KOPT-K1 (cell line): ENCODE measurements around the gene ATG7.
"Not testable (repeated sequence)": the region's sequence is repeated elsewhere in the genome, so short reads cannot be mapped to it uniquely, and the experiment has no call there.

Experiments used
- H3K27ac ChIP-seq: fragments of 200-600 bp; sonication (generic); 2 replicates; pipeline ENCODE4 v1.5.1; 2016; ENCODE audit warnings: antibody characterized with exemption, mild to moderate bottlenecking, low read depth, low read length; ENCODE audit not compliant: poor library complexity, severe bottlenecking
- H3K36me3 ChIP-seq: fragments of 200-600 bp; sonication (generic); 2 replicates; pipeline ENCODE4 v1.5.1; 2017; ENCODE audit warnings: antibody characterized with exemption, mild to moderate bottlenecking, low read length, moderate library complexity; ENCODE audit not compliant: insufficient read depth
- H3K9me3 ChIP-seq: fragments of 200-600 bp; sonication (generic); 2 replicates; pipeline ENCODE4 v1.5.1; 2017; ENCODE audit warnings: antibody characterized with exemption, low read length, mild to moderate bottlenecking; ENCODE audit not compliant: insufficient read depth, poor library complexity, severe bottlenecking

Gene ATG7

GRCh38 chr3:11582191-11582968, 310.2 kb downstream of the ATG7 start:
- Histone ChIP-seq H3K9me3 (no peaks in the 10 kb centered on the region), H3K27ac (no peak overlapping the region), H3K36me3 (peaks cover 13% of the 10 kb centered on the region; the same call in 1 of the 2 replicates)

DNA sequence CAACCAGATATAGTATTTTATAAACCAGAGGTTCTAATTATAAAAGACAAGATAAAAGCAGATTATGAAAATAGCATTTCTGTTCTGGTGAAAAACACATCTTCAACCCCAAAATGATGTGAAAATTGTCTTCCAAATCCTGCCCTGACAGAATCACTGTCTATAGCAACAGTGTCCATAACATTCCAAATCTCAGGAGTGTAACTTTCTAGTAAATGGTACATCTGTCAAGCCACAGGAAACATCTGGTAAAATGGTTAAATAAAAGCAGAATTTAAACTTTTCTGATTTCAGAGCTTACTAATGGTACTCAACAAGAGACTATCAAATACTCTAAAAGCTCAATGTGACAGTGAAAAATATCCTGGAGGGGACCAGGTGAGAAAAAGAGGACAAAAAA, 311.0 kb downstream of the ATG7 start:
- Histone ChIP-seq H3K36me3 (peaks cover 21% of the 10 kb centered on the region; the same call in 1 of the 2 replicates), H3K27ac (no peak overlapping the region), H3K9me3 (no peaks in the 10 kb centered on the region)

DNA sequence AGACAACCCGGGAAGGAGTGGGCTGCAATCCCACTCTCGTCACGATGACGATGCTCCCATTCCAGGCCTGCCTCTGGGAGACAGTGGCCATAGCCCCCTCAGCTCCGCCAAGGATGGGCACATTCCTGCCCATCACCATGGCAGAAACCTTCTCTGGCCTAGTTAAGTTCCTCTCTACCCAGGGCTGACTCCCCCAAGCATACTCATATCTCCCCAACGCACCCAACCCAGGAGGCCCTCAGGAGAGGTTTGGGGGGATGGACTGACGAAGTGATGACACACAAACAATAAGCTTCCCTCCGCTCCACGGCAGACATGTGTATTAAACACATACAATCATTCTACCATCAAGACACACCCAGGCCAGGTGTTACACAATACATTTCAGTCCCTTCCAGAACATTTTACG, 311.4 kb downstream of the ATG7 start:
- H3K9me3 ChIP-seq = no peaks in the 10 kb centered on the region
- H3K27ac ChIP-seq = no peak overlapping the region
- peaks cover 23% of the 10 kb centered on the region; the same call in 1 of the 2 replicates for H3K36me3 ChIP-seq

DNA sequence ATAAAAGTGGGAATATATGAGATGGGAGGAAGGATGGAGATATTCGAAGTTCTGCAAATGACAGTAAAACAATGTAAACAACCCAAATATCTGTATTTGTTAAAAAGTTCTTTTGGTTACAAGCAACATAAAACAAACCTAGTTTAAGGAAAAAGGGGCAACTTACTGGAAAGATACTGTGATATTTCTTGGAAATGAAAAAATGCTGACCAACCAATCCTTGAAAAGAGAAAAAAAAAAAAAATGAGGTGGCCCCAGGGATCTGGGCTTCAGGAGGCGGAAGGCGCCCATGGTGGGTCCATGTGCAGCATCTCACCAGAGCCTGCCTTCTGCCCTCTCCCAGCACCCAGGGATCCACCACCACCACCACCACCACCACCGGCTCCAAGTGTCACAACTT, 312.4 kb downstream of the ATG7 start:
- Histone ChIP-seq H3K27ac (no peak overlapping the region), H3K36me3 (peaks cover 25% of the 10 kb centered on the region), H3K9me3 (no peaks in the 10 kb centered on the region)

GRCh38 chr3:11587766-11588165, 315.6 kb downstream of the ATG7 start:
- H3K36me3 ChIP-seq = peaks cover 48% of the 10 kb centered on the region
- no peak overlapping the region for H3K27ac ChIP-seq

GRCh38 chr3:11588338-11588737, 316.1 kb downstream of the ATG7 start:
- H3K27ac ChIP-seq = no peak overlapping the region
- H3K9me3 ChIP-seq = no peaks in the 10 kb centered on the region
- peaks cover 52% of the 10 kb centered on the region for H3K36me3 ChIP-seq

More at GRCh38 chr3:11587766-11588165, 315.6 kb downstream of the ATG7 start:
- no peaks in the 10 kb centered on the region for H3K9me3 ChIP-seq

DNA sequence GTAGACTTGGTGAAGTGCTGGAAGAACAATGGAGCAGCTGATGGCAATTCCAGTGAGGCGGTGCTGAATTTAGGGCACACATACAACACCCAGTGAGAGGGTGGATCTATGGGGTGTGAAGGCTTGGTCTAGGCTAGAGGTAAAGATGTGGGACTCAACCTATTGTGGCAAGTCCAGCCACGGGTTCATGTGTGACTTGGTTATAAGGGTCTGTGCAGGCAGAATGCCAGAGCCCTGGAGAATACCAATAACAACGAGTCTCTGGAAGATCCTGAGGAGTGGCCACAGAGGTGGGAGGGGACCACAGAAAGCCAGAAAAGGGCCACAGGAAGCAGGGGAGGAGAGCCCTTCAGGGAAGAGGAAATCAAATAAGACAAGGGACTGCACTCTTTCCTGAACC, 316.6 kb downstream of the ATG7 start:
- peaks cover 52% of the 10 kb centered on the region for H3K36me3 ChIP-seq
- H3K27ac ChIP-seq = no peak overlapping the region
- H3K9me3 ChIP-seq = no peaks in the 10 kb centered on the region

DNA sequence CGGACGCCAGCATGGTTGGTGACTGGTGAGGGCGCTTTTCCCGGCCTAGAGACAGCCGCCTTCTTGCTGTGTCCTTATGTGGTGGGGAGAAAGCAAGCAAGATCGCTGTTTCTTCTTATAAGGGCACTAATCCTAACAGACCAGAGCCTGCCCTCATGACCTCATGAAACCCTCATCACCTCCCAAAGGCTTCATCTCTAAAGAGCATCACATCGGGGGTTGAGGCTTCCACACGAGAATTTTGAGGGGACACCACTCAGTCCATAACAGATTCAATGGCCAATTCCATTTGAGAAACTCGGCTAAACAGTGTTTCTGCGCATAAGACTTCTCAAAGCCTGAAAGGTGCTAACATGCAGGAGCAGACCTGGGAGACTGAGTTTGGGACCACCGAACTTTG, 317.5 kb downstream of the ATG7 start:
- H3K9me3 ChIP-seq = no peaks in the 10 kb centered on the region
- peaks cover 60% of the 10 kb centered on the region for H3K36me3 ChIP-seq
- H3K27ac ChIP-seq = no peak overlapping the region

DNA sequence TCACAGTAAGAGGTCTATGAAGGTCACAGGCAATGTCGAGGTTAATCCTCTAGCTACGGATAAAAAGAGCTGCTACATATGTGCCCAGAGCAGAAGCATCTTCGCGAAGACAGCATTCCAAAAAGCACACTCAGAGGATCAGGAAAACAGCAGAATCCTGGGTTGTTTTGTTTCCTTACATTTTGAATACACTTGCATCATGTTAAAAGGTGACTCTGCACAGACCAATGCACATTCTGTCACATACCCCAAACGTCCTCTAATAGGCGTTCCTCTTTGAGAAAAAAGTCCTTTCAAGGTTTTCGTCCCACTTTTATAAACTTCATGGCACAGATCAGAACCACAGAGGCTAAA, 318.8 kb downstream of the ATG7 start:
- Histone ChIP-seq H3K27ac (no peak overlapping the region), H3K36me3 (peaks cover 64% of the 10 kb centered on the region), H3K9me3 (peaks cover 2% of the 10 kb centered on the region)

- peaks cover 7% of the 10 kb centered on the region for H3K9me3 ChIP-seq
- peaks cover 70% of the 10 kb centered on the region for H3K36me3 ChIP-seq
- H3K27ac ChIP-seq = no peak overlapping the region
These were observed 319.4 kb downstream of the ATG7 start for GRCh38 chr3:11591391-11592282.

DNA sequence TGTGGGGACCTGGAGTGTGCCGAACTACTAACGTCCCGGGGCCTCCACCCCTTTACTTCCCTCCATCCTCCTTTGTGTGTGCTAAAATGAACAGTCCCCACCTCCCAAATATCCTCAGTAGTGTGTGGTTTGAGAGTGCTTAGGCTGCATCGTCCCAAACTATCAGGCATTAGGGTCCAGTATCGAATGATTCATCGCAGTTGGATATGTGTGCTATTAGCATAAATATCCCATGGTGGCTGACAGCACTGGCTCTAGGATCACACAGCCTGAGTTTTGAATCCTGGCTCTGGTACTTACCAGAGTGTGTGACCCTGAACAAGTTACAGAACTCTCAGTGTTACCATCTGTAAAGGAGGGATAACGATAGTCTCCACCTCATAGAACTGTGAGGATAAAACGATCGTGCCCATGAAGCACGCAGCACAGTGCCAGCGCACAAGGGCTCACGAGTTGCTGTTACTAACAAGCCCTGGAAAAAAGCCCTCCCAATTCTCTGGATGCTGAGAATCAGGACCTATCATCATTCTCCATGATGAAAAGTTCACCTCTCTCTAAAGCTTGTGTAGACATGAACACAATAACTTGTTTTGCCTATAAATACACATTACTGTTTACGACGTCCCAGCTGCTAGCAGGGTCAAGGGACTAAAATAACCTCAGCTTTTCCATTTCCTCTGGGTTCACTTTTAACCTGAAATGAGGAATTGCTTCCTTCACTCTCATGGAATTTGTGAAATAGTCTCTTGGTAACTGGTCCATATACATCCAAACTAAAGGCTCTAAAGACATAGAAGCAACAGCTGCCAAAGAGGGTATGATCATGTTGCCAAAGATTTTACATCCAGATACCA, 320.5 kb downstream of the ATG7 start:
- Histone ChIP-seq H3K36me3 (peaks cover 73% of the 10 kb centered on the region), H3K9me3 (peaks cover 17% of the 10 kb centered on the region), H3K27ac (no peak overlapping the region)

- Histone ChIP-seq H3K27ac (no peak overlapping the region), H3K36me3 (peaks cover 74% of the 10 kb centered on the region), H3K9me3 (peaks cover 25% of the 10 kb centered on the region)
These were observed 321.3 kb downstream of the ATG7 start for GRCh38 chr3:11593318-11594034.

- not testable (repeated sequence) for H3K27ac ChIP-seq
- H3K9me3 ChIP-seq = peaks cover 26% of the 10 kb centered on the region
- H3K36me3 ChIP-seq = peaks cover 81% of the 10 kb centered on the region
These were observed 322.8 kb downstream of the ATG7 start for GRCh38 chr3:11595024-11595423.

- peaks cover 81% of the 10 kb centered on the region for H3K36me3 ChIP-seq
- peaks cover 26% of the 10 kb centered on the region for H3K9me3 ChIP-seq
- no peak overlapping the region for H3K27ac ChIP-seq
These were observed 324.2 kb downstream of the ATG7 start for GRCh38 chr3:11596387-11596786.
